SK-N-SH (cell line): ENCODE results near the gene TEX52. TPM values are rescaled to one million over a fixed set of nuclear protein-coding genes. Genes with fewer than 3 reads are reported as not detected.

Experiments used
- CTCF ChIA-PET: fragments of 300-600, 350-600 bp; formaldehyde crosslinking; extraction: SDS; loops from one replicate; lab custom pipeline; 2021; lab: Yijun Ruan, JAX
- POLR2A ChIA-PET: fragments of 350-600 bp; sonication (Branson Sonifier 250); formaldehyde crosslinking; extraction: SDS; loops from one replicate; lab custom pipeline; 2020; ENCODE audit warnings: antibody characterized with exemption, inconsistent platforms; lab: Yijun Ruan, JAX
- DNase-seq: peaks from one replicate; pipeline ENCODE4 v3.0.0; 2012
- H2AFZ ChIP-seq: fragments of 200-600 bp; sonication (generic); 2 replicates; pipeline ENCODE4 v1.8.1; 2016; ENCODE audit warnings: antibody characterized with exemption, mild to moderate bottlenecking, low read depth
- H3F3A ChIP-seq: fragments of 200-600 bp; sonication (generic); replicated peaks from 2 replicates; pipeline ENCODE3; 2016; ENCODE audit warnings: antibody characterized with exemption, mild to moderate bottlenecking; ENCODE audit not compliant: insufficient read depth
- H3K27ac ChIP-seq, 2 experiments: fragments of 200-500 bp in 1 of 2; fragments of 200-600 bp in 1 of 2; sonication (Bioruptor generic) in 1 of 2; sonication (generic), shearing (Covaris generic) in 1 of 2; 2 replicates each; pipeline versions ENCODE4 v1.5.1 to v1.6.1; 2014 to 2016; ENCODE audit warnings: low read depth in 2 of 2, inconsistent platforms in 1 of 2, low read length in 1 of 2, mild to moderate bottlenecking in 1 of 2, mixed read lengths in 1 of 2
- H3K27me3 ChIP-seq: fragments of 200-600 bp; sonication (generic), shearing (Covaris generic); 2 replicates; pipeline ENCODE4 v1.6.1; 2016; ENCODE audit warnings: mixed run types; ENCODE audit not compliant: insufficient read depth
- H3K36me3 ChIP-seq, 2 experiments: fragments of 200-500 bp in 1 of 2; fragments of 200-600 bp in 1 of 2; sonication (Bioruptor generic) in 1 of 2; sonication (generic) in 1 of 2; replicated peaks in 1 of 2; 2 replicates each; pipeline versions ENCODE3 to v1.5.1; 2014 to 2016; ENCODE audit warnings: low read length in 1 of 2, mild to moderate bottlenecking in 1 of 2; ENCODE audit not compliant: insufficient read depth in 2 of 2, control insufficient read depth in 1 of 2
- H3K4me1 ChIP-seq, 2 experiments: fragments of 200-500 bp in 1 of 2; fragments of 200-600 bp in 1 of 2; sonication (Bioruptor generic) in 1 of 2; sonication (generic), shearing (Covaris generic) in 1 of 2; 2 replicates each; pipeline versions ENCODE4 v1.5.1 to v1.6.1; 2014 to 2016; ENCODE audit warnings: low read depth in 1 of 2, low read length in 1 of 2, mixed run types in 1 of 2; ENCODE audit not compliant: insufficient read depth in 2 of 2, control insufficient read depth in 1 of 2
- H3K4me2 ChIP-seq: fragments of 200-600 bp; sonication (generic), shearing (Covaris generic); 2 replicates; pipeline ENCODE4 v1.6.1; 2017; ENCODE audit warnings: mixed run types
- H3K4me3 ChIP-seq, 2 experiments: fragments of 200-500 bp in 1 of 2; fragments of 200-600 bp in 1 of 2; sonication (Bioruptor generic) in 1 of 2; sonication (generic), shearing (Covaris generic) in 1 of 2; 2 replicates each; pipeline versions ENCODE4 v1.5.1 to v1.8.1; 2014 to 2016; ENCODE audit warnings: low read depth in 2 of 2, inconsistent platforms in 1 of 2, low read length in 1 of 2, mild to moderate bottlenecking in 1 of 2, mixed read lengths in 1 of 2, moderate library complexity in 1 of 2
- H3K79me2 ChIP-seq: fragments of 200-600 bp; sonication (generic); 2 replicates; pipeline ENCODE4 v1.8.1; 2017; ENCODE audit warnings: mild to moderate bottlenecking; ENCODE audit not compliant: insufficient read depth
- H3K9ac ChIP-seq: fragments of 200-600 bp; sonication (generic); 2 replicates; pipeline ENCODE4 v1.6.1; 2017; ENCODE audit warnings: mixed run types
- H3K9me2 ChIP-seq: fragments of 200-600 bp; sonication (generic); 2 replicates; pipeline ENCODE4 v1.6.1; 2017; ENCODE audit warnings: mixed run types
- H3K9me3 ChIP-seq: fragments of 200-600 bp; sonication (generic); 2 replicates; pipeline ENCODE4 v1.6.1; 2017; ENCODE audit warnings: mixed run types, mild to moderate bottlenecking, moderate library complexity
- H4K20me1 ChIP-seq: fragments of 200-600 bp; sonication (generic); 2 replicates; pipeline ENCODE4 v1.6.1; 2017; ENCODE audit warnings: mild to moderate bottlenecking, mixed run types; ENCODE audit not compliant: insufficient read depth
- ELF1 ChIP-seq: IDR thresholded peaks from 2 replicates; pipeline ENCODE4 v1.4.0; 2012
- EP300 ChIP-seq, 2 experiments: IDR thresholded peaks; 2 replicates each; pipeline versions ENCODE4 v1.4.0 to v1.6.1; 2012; ENCODE audit warnings: borderline replicate concordance in 1 of 2, low read depth in 1 of 2, low read length in 1 of 2
- FOSL2 ChIP-seq: IDR thresholded peaks from 2 replicates; pipeline ENCODE4 v1.4.0; 2012; ENCODE audit warnings: low read depth, mild to moderate bottlenecking, moderate library complexity, borderline replicate concordance
- FOXJ3 ChIP-seq: sonication (generic); formaldehyde crosslinking; IDR thresholded peaks from 2 replicates; pipeline ENCODE4 v1.5.1; 2020; ENCODE audit warnings: mild to moderate bottlenecking, missing genetic modification reagents
- GABPA ChIP-seq: IDR thresholded peaks from 2 replicates; pipeline ENCODE4 v1.4.0; 2012; ENCODE audit warnings: low read depth, mild to moderate bottlenecking
- GATA2 ChIP-seq: sonication (generic); formaldehyde crosslinking; IDR thresholded peaks from 2 replicates; pipeline ENCODE4 v1.5.0; 2020; ENCODE audit warnings: mild to moderate bottlenecking, missing genetic modification reagents
- JUND ChIP-seq: IDR thresholded peaks from 2 replicates; pipeline ENCODE4 v1.4.0; 2012
- MEF2A ChIP-seq: IDR thresholded peaks from 2 replicates; pipeline ENCODE4 v1.4.0; 2012; ENCODE audit warnings: low read depth, borderline replicate concordance
- NFIC ChIP-seq: IDR thresholded peaks from 2 replicates; pipeline ENCODE4 v1.4.0; 2012; ENCODE audit warnings: borderline replicate concordance
- NRF1 ChIP-seq: IDR thresholded peaks from 2 replicates; pipeline ENCODE4 v1.6.1; 2012; ENCODE audit warnings: low read depth, mild to moderate bottlenecking, low read length
- PBX3 ChIP-seq: IDR thresholded peaks from 2 replicates; pipeline ENCODE4; 2012
- POLR2AphosphoS5 ChIP-seq: IDR thresholded peaks from 2 replicates; pipeline ENCODE4 v1.6.1; 2012; ENCODE audit warnings: low read depth, low read length
- RCOR1 ChIP-seq: fragments of 150-350 bp; IDR thresholded peaks from 2 replicates; pipeline ENCODE4 v1.6.1; 2017; ENCODE audit warnings: antibody characterized with exemption, low read length
- RFX5 ChIP-seq: IDR thresholded peaks from 2 replicates; pipeline ENCODE4 v1.6.1; 2012; ENCODE audit warnings: mild to moderate bottlenecking, improper control_type of control experiment, low read length
- RXRA ChIP-seq: IDR thresholded peaks from 2 replicates; pipeline ENCODE4 v1.4.0; 2012; ENCODE audit warnings: low read depth, mild to moderate bottlenecking, borderline replicate concordance
- SIN3A ChIP-seq: IDR thresholded peaks from 2 replicates; pipeline ENCODE4 v1.6.1; 2012; ENCODE audit warnings: low read depth, mild to moderate bottlenecking, low read length, moderate library complexity, borderline replicate concordance
- SMC3 ChIP-seq: IDR thresholded peaks from 2 replicates; pipeline ENCODE4 v1.6.1; 2012; ENCODE audit warnings: low read depth, low read length, improper control_type of control experiment
- TAF1 ChIP-seq: IDR thresholded peaks from 2 replicates; pipeline ENCODE4 v1.6.1; 2012; ENCODE audit warnings: low read depth, mild to moderate bottlenecking, low read length, moderate library complexity, borderline replicate concordance
- TCF12 ChIP-seq: IDR thresholded peaks from 2 replicates; pipeline ENCODE4 v1.4.0; 2012
- TEAD4 ChIP-seq: IDR thresholded peaks from 2 replicates; pipeline ENCODE4 v1.4.0; 2012; ENCODE audit warnings: mild to moderate bottlenecking, borderline replicate concordance; ENCODE audit not compliant: insufficient read depth
- USF2 ChIP-seq: fragments of 150-350 bp; IDR thresholded peaks from 2 replicates; pipeline ENCODE4 v1.6.1; 2017; ENCODE audit warnings: antibody characterized with exemption, low read length, low read depth, borderline replicate concordance
- YY1 ChIP-seq: IDR thresholded peaks from 2 replicates; pipeline ENCODE4 v1.4.0; 2012; ENCODE audit warnings: low read depth, mild to moderate bottlenecking
- WGBS: methylation state at CpG from one replicate; pipeline ENCODE4 v1.1.6; 2017; ENCODE audit warnings: low lambda C conversion rate; 5-methylcytosine and 5-hydroxymethylcytosine counted together
- polyA plus RNA-seq, 3 experiments: library from polyadenylated mRNA; depleted of rRNA; stranded (reverse); fragments of >200 nt; gene quantifications; 2 replicates each; pipeline ENCODE4 v1.2.3, GENCODE V29; 2012

The TEX52 gene
- polyA plus RNA-seq, 1 of the 3 experiments (the other 2 are of a cell fraction), result not detected

GRCh38 chr12:2844786-2845185 lies 12.1 kb downstream of the TEX52 start:
- DNase-seq, result no peak
- Histone ChIP-seq H4K20me1 (no peaks in the 10 kb centered on the region), H2AFZ (no peak overlapping the region), H3K9ac (no peak overlapping the region), H3K27me3 (no peaks in the 10 kb centered on the region), H3K9me3 (no peaks in the 10 kb centered on the region), H3K36me3 (no peaks in the 10 kb centered on the region), H3F3A (no peaks in the 10 kb centered on the region), H3K27ac (no peak overlapping the region), H3K4me3 (no peak overlapping the region), H3K4me1 (peaks cover 0 to 6% of the 10 kb centered on the region in 2 experiments; a peak in 1 of 4 replicates), H3K79me2 (no peaks in the 10 kb centered on the region), H3K4me2 (no peak overlapping the region), H3K9me2 (no peaks in the 10 kb centered on the region)
- ChIA-PET CTCF (interaction anchor here (0.6 to 3.4 kb wide), 11 partner anchors 10 to 355 kb away, joined by 3 to 18 read pairs (median 6); partner anchors contain the start of gene NRIP2), POLR2A (no interaction called here)
- WGBS, result 84% methylated on average over 9 of the region's 9 CpGs
- TF ChIP-seq POLR2AphosphoS5, result no peak
- TF ChIP-seq SMC3, result no peak
- no peak for TF ChIP-seq RCOR1
- TF ChIP-seq TCF12, result no peak
- TF ChIP-seq YY1, result no peak

- no peak overlapping the region for H3K9ac ChIP-seq
- TF ChIP-seq EP300 (IDR thresholded peaks at IDR 0.05; ENCODE audit: borderline replicate concordance in 1 of 2, low read depth in 1 of 2, low read length in 1 of 2) (no peak), RCOR1 (no peak), RFX5 (no peak), ELF1 (no peak), GATA2 (CRISPR knock-in tag) (no peak), FOXJ3 (CRISPR knock-in tag) (no peak), NFIC (no peak), YY1 (no peak), TAF1 (no peak)
- H3K4me2 ChIP-seq, result no peak overlapping the region
- H3K4me3 ChIP-seq, result no peak overlapping the region
- H3K36me3 ChIP-seq, result no peaks in the 10 kb centered on the region
- ChIA-PET POLR2A (no interaction called here), CTCF (interaction anchor here (1.1 to 2.7 kb wide), 3 partner anchors 11 to 191 kb away, joined by 4 to 13 read pairs (median 11); no protein-coding TSS in a partner anchor)
- WGBS, result 84% methylated on average over 5 of the region's 5 CpGs
- no peaks in the 10 kb centered on the region for H3F3A ChIP-seq
- no peak overlapping the region for H2AFZ ChIP-seq
- H3K4me1 ChIP-seq, result peaks cover 0 to 6% of the 10 kb centered on the region in 2 experiments; a peak in 1 of 4 replicates
- H3K9me3 ChIP-seq, result no peaks in the 10 kb centered on the region
- no peak overlapping the region for H3K27ac ChIP-seq
- H3K9me2 ChIP-seq, result no peaks in the 10 kb centered on the region
- H3K27me3 ChIP-seq, result no peaks in the 10 kb centered on the region
- no peak for DNase-seq
- H4K20me1 ChIP-seq, result no peaks in the 10 kb centered on the region
- no peaks in the 10 kb centered on the region for H3K79me2 ChIP-seq
These were observed 13.9 kb downstream of the TEX52 start for GRCh38 chr12:2842948-2843347.

- H3K9ac ChIP-seq, result no peak overlapping the region
- CTCF ChIA-PET, result interaction anchor here (2.6 kb wide), 1 partner anchor 12 kb away, joined by 10 read pairs; no protein-coding TSS in a partner anchor
- H3K27me3 ChIP-seq, result no peaks in the 10 kb centered on the region
- peak overlapping the region in 1 of 2 experiments; percentile 39; a peak in 2 of 4 replicates for H3K27ac ChIP-seq
- no peaks in the 10 kb centered on the region for H3F3A ChIP-seq
- no peaks in the 10 kb centered on the region for H4K20me1 ChIP-seq
- no peaks in the 10 kb centered on the region for H3K9me3 ChIP-seq
- H3K4me3 ChIP-seq, result no peak overlapping the region
- DNase-seq, result peak; percentile 84
- H3K9me2 ChIP-seq, result no peaks in the 10 kb centered on the region
- no peaks in the 10 kb centered on the region for H3K79me2 ChIP-seq
- no peak overlapping the region for H2AFZ ChIP-seq
- peaks cover 0 to 8% of the 10 kb centered on the region in 2 experiments; a peak in 1 of 4 replicates for H3K4me1 ChIP-seq
- POLR2A ChIA-PET, result no interaction called here
- WGBS, result 63% methylated on average over 9 of the region's 9 CpGs
- H3K36me3 ChIP-seq, result no peaks in the 10 kb centered on the region
- no peak overlapping the region for H3K4me2 ChIP-seq
- TF ChIP-seq MEF2A (no peak), USF2 (no peak), POLR2AphosphoS5 (no peak), TEAD4 (no peak), RXRA (no peak), RFX5 (no peak), PBX3 (no peak), FOSL2 (no peak), YY1 (no peak), SIN3A (no peak), NRF1 (no peak), SMC3 (no peak), GABPA (no peak), JUND (no peak)
These were observed 15.7 kb downstream of the TEX52 start for GRCh38 chr12:2841056-2841650.
